DND-41 (cell line): ENCODE data around the gene CDYL2.

Source experiments
- EZH2 ChIP-seq: IDR thresholded peaks from 3 replicates; pipeline ENCODE4 v1.6.1; 2012; ENCODE audit warnings: borderline replicate concordance, low read depth, mild to moderate bottlenecking, moderate library complexity, low read length, inconsistent platforms; ENCODE audit not compliant: severe bottlenecking
- TF ChIP-seq, protein P1 (sequence below): IDR thresholded peaks from 2 replicates; pipeline ENCODE4 v1.5.1; 2012; ENCODE audit warnings: borderline replicate concordance, low read length, moderate library complexity, mild to moderate bottlenecking; ENCODE audit not compliant: poor library complexity, severe bottlenecking; ENCODE audit errors: extremely low read depth

DNA sequence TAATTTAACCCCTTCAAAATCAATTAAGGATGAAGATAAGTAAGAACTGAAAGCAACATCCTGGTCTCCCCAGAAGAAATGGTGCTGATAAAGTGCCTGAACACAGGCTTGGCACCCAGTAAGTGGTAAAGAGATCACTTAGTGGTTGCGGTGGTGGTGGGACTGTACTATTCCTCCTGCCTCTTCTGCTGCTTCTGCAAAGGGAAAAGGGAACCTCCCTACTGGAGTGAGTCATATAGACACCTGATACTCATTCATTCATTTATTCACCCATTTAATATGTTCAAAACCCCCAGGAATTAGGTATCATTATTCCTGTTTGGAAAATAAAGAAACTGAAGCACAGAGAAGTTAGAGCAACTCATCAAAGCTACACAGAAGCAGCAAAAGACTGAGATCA is 60.6 kb downstream of the CDYL2 start:
- TF ChIP-seq, protein P1, sequence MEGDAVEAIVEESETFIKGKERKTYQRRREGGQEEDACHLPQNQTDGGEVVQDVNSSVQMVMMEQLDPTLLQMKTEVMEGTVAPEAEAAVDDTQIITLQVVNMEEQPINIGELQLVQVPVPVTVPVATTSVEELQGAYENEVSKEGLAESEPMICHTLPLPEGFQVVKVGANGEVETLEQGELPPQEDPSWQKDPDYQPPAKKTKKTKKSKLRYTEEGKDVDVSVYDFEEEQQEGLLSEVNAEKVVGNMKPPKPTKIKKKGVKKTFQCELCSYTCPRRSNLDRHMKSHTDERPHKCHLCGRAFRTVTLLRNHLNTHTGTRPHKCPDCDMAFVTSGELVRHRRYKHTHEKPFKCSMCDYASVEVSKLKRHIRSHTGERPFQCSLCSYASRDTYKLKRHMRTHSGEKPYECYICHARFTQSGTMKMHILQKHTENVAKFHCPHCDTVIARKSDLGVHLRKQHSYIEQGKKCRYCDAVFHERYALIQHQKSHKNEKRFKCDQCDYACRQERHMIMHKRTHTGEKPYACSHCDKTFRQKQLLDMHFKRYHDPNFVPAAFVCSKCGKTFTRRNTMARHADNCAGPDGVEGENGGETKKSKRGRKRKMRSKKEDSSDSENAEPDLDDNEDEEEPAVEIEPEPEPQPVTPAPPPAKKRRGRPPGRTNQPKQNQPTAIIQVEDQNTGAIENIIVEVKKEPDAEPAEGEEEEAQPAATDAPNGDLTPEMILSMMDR: no peak
- TF ChIP-seq EZH2: no peak
